Measurements from ENCODE around the gene SRSF2. TPM values are rescaled to one million over a fixed set of nuclear protein-coding genes. Genes with fewer than 3 reads are reported as not detected.
A peak's percentile ranks its signal among the peaks of the same experiment; 100 is the strongest.
"Not testable (repeated sequence)": the region's sequence is repeated elsewhere in the genome, so short reads cannot be mapped to it uniquely, and the experiment has no call there.

Gene SRSF2
- total RNA-seq, 2 experiments from 2014 or later = 299 TPM

GRCh38 chr17:76718516-76718915 lies 18.6 kb downstream of the SRSF2 start:
- no peaks in the 10 kb centered on the region for H3K9me3 Mint-ChIP-seq
- H3K27ac Mint-ChIP-seq = no peak overlapping the region
- POLR2A ChIA-PET = no interaction called here
- CTCF ChIA-PET = interaction anchor here (0.9 to 2.6 kb wide), 4 partner anchors 9 to 196 kb away, joined by 3 to 11 read pairs (median 4); no protein-coding TSS in a partner anchor
- intact Hi-C loops (cut with micrococcal nuclease) = no loop called here
- peaks cover 34% of the 10 kb centered on the region for H3K4me1 Mint-ChIP-seq (ENCODE audit: low read depth)
- H3K36me3 Mint-ChIP-seq = peaks cover 64% of the 10 kb centered on the region
- H3K4me3 Mint-ChIP-seq = no peak overlapping the region
- no peak for DNase-seq
- H3K27me3 Mint-ChIP-seq = no peaks in the 10 kb centered on the region

DNA sequence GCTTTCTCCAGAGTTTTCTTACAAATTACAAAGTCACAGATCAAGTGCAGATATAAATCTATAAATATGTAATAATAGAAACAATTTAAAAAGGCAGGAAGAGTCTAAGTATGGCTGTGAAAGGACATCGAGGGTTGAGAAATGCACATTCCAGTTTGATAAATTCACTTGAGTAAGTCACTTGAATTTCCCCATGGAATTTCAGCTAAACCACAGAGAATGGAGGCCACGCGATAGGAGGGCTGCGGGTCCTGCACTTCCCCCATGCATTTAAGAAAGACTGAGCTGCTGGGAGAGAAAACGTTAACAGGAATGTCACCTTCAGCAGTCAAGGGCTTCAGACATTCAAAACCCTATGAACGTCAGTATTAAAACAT lies 20.3 kb downstream of the SRSF2 start:
- H3K27ac Mint-ChIP-seq = no peak overlapping the region

DNA sequence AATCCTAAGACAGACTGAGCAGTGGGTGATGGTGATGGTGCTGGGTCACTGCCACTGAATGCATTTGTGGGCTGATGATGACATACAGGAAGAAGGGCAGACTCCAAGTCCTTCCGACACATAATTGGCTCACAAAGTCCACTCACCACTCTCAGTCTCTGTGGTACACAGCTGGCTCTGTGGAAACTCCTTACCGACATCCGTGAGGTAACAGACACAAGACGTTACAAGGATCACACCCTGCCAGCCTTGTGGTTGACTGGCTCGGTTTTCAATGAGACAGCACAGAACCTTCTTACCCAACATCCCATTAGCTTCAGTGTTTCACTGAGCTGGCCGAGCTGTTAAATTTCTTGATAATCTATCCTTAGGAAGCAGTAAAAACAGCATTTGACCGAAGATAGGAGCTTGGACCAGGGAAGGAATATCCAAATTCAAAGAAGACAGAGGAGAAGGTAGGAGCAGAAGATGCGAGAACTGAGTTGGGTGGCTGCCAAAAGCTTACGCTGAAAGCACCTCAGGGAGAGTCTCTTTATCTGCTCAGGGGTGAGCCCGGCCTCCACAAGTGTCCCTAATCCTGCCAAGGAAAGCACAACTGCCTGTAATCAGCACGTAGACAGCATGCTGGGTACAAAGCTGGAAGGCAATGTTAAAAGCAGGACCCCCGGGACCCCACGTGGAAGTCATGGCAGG lies 20.8 kb downstream of the SRSF2 start:
- peak overlapping the region; percentile 71 for H3K27ac Mint-ChIP-seq
- intact Hi-C loops (cut with micrococcal nuclease) = no loop called here
- ChIA-PET CTCF (interaction anchor here (0.9 to 3.9 kb wide), 5 partner anchors 8 to 193 kb away, joined by 3 to 16 read pairs (median 9); partner anchors contain the start of genes JMJD6 and METTL23), POLR2A (interaction anchor here (2.1 kb wide), 1 partner anchor 9 kb away, joined by 13 read pairs; the partner anchor contains the start of genes JMJD6 and METTL23)
- H3K9me3 Mint-ChIP-seq = no peaks in the 10 kb centered on the region
- DNase-seq = peak; percentile 64
- H3K36me3 Mint-ChIP-seq = peaks cover 51% of the 10 kb centered on the region
- H3K4me1 Mint-ChIP-seq (ENCODE audit: low read depth) = peaks cover 26% of the 10 kb centered on the region
- H3K27me3 Mint-ChIP-seq = no peaks in the 10 kb centered on the region
- H3K4me3 Mint-ChIP-seq = no peak overlapping the region

More for the DNA sequence above, 20.3 kb downstream of the SRSF2 start:
- intact Hi-C loops (cut with micrococcal nuclease) = no loop called here
- no peak overlapping the region for H3K4me3 Mint-ChIP-seq
- no peaks in the 10 kb centered on the region for H3K27me3 Mint-ChIP-seq
- peaks cover 27% of the 10 kb centered on the region for H3K4me1 Mint-ChIP-seq (ENCODE audit: low read depth)
- no peaks in the 10 kb centered on the region for H3K9me3 Mint-ChIP-seq
- POLR2A ChIA-PET = interaction anchor here (2.1 kb wide), 1 partner anchor 9 kb away, joined by 13 read pairs; the partner anchor contains the start of genes JMJD6 and METTL23
- H3K36me3 Mint-ChIP-seq = peaks cover 55% of the 10 kb centered on the region
- CTCF ChIA-PET = interaction anchor here (0.9 to 3.9 kb wide), 6 partner anchors 9 to 194 kb away, joined by 3 to 16 read pairs (median 6); partner anchors contain the start of genes JMJD6 and METTL23
- no peak for DNase-seq

DNA sequence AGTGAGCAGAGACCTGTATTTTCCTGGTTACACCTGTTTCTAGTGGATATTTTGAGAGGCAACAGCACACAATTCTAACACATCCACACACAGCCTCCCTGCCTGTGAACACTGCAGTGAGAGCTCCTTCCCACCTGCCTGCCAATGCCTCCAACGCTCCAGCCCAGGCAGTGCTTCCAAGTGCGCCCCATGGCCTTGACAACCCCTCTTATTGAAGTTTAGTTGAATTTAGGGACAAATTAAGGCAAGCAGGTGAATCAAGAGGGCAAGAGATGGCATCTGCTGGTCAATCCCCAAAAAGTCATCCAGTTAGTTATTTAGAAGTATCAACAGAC lies 21.7 kb downstream of the SRSF2 start:
- ChIA-PET CTCF (interaction anchor here (0.6 to 3.9 kb wide), 8 partner anchors 9 to 192 kb away, joined by 3 to 21 read pairs (median 8); partner anchors contain the start of gene JMJD6), POLR2A (interaction anchor here (2.1 kb wide), 1 partner anchor 10 kb away, joined by 13 read pairs; the partner anchor contains the start of genes JMJD6 and METTL23)
- no peaks in the 10 kb centered on the region for H3K9me3 Mint-ChIP-seq
- H3K4me1 Mint-ChIP-seq (ENCODE audit: low read depth) = peaks cover 29% of the 10 kb centered on the region
- no peak overlapping the region for H3K27ac Mint-ChIP-seq
- intact Hi-C loops (cut with micrococcal nuclease) = loop anchor here (2.0 kb wide), 1 partner anchor 45 kb away; no protein-coding TSS in a partner anchor
- no peak overlapping the region for H3K4me3 Mint-ChIP-seq
- DNase-seq = no peak
- H3K36me3 Mint-ChIP-seq = peaks cover 45% of the 10 kb centered on the region
- no peaks in the 10 kb centered on the region for H3K27me3 Mint-ChIP-seq

DNA sequence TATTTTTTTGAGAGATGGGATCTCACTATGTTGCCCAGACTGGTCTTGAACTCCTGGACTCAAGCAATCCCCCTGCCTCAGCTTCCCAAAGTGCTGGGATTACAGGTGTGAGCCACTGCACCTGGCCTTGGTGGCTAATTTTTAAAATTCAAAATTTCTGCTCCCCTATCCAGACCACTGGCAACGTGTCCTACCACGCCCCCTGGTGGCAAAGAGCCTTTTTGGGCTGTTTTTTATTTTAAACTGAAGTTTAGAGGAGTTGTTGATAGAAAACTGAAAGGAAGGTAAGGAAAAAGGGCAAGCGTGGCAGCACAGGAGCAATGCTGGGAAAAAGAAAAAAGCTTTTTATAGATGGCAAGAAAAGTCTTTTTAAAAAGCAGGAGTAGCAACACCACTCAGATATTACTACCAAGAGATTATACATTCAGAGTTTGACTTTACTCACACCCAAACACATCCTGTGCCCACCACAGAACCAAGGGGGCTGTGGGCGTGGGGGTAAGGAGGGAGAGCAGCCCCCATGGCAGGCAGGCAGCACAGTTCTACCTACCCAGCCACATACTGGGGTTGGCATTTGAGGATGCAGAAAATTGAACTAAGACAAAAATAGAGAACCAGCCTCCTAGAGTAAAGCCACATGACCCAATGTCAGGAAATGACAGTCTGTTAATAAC lies 22.2 kb downstream of the SRSF2 start:
- Mint-ChIP-seq H3K9me3 (no peaks in the 10 kb centered on the region), H3K36me3 (peaks cover 42% of the 10 kb centered on the region), H3K27ac (peak overlapping the region; percentile 24), H3K4me1 (ENCODE audit: low read depth) (peaks cover 29% of the 10 kb centered on the region), H3K27me3 (no peaks in the 10 kb centered on the region), H3K4me3 (no peak overlapping the region)
- CTCF ChIA-PET = interaction anchor here (0.6 to 3.9 kb wide), 13 partner anchors 9 to 192 kb away, joined by 3 to 21 read pairs (median 6); partner anchors contain the start of gene JMJD6
- intact Hi-C loops (cut with micrococcal nuclease) = loop anchor here (2.0 kb wide), 1 partner anchor 44 kb away; no protein-coding TSS in a partner anchor
- DNase-seq = peak; percentile 79
- POLR2A ChIA-PET = no interaction called here

DNA sequence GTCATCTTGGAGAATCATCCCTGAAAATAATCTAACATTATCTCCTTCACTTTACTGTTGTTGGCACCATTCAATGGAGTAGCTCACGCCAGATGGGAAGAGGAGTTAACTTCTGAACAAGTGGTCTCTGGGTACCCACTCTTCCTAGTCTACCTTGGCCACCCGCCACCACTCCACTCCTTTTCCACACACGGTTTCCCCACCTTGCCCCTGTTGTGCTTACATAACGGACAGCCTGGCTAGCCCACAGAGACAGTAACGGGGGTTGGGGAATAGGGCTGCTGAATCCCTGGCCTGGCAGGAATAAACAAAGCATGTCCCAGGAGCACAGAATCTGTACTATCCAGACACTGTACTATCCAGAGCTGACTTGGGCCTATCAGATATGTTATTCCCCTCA lies 22.8 kb downstream of the SRSF2 start:
- DNase-seq = no peak
- H3K27ac Mint-ChIP-seq = no peak overlapping the region
- H3K27me3 Mint-ChIP-seq = no peaks in the 10 kb centered on the region
- no peak overlapping the region for H3K4me3 Mint-ChIP-seq
- CTCF ChIA-PET = interaction anchor here (0.6 to 3.9 kb wide), 17 partner anchors 10 to 191 kb away, joined by 3 to 21 read pairs (median 5); partner anchors contain the start of genes JMJD6 and MFSD11
- peaks cover 29% of the 10 kb centered on the region for H3K4me1 Mint-ChIP-seq (ENCODE audit: low read depth)
- POLR2A ChIA-PET = no interaction called here
- H3K36me3 Mint-ChIP-seq = peaks cover 38% of the 10 kb centered on the region
- no peaks in the 10 kb centered on the region for H3K9me3 Mint-ChIP-seq
- intact Hi-C loops (cut with micrococcal nuclease) = loop anchor here (2.0 kb wide), 1 partner anchor 44 kb away; no protein-coding TSS in a partner anchor

DNA sequence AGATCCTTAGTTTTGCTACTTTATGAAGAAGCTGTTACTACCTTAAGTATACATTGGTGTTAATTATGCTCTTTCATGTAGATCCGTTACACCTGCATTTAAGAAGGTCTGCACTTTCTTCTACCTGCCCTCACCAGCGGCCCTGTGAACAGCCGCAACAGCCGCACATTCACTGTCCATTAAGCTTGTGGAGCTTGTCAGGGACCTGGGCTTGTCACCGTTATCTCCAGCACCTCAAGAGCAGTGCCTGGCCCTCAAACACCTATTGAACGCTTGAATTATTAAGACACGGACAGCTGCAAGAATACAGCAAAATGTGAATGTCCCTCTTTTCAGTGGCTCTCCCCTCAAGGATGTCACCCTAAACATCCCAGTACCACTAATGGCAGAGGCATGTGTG lies 23.4 kb downstream of the SRSF2 start:
- ChIA-PET POLR2A (interaction anchor here (1.2 to 1.3 kb wide), 2 partner anchors 10 to 24 kb away, joined by 3 read pairs; partner anchors contain the start of gene MFSD11), CTCF (interaction anchor here (0.8 to 3.9 kb wide), 14 partner anchors 10 to 191 kb away, joined by 3 to 21 read pairs (median 6); partner anchors contain the start of genes JMJD6 and MFSD11)
- Mint-ChIP-seq H3K27ac (no peak overlapping the region), H3K4me3 (no peak overlapping the region), H3K27me3 (no peaks in the 10 kb centered on the region), H3K9me3 (no peaks in the 10 kb centered on the region), H3K36me3 (peaks cover 35% of the 10 kb centered on the region), H3K4me1 (ENCODE audit: low read depth) (peaks cover 29% of the 10 kb centered on the region)
- no peak for DNase-seq
- intact Hi-C loops (cut with micrococcal nuclease) = loop anchor here (2.0 kb wide), 1 partner anchor 43 kb away; no protein-coding TSS in a partner anchor

- ChIA-PET CTCF (interaction anchor here (0.6 to 1.7 kb wide), 2 partner anchors 13 to 88 kb away, joined by 3 to 5 read pairs; no protein-coding TSS in a partner anchor), POLR2A (interaction anchor here (0.9 kb wide), 1 partner anchor 11 kb away, joined by 3 read pairs; no protein-coding TSS in a partner anchor)
- H3K27me3 Mint-ChIP-seq; H3K4me3 Mint-ChIP-seq; DNase-seq; H3K27ac Mint-ChIP-seq; intact Hi-C loops (cut with micrococcal nuclease); H3K9me3 Mint-ChIP-seq: not testable (repeated sequence)
- H3K36me3 Mint-ChIP-seq = peaks cover 27% of the 10 kb centered on the region
- peaks cover 29% of the 10 kb centered on the region for H3K4me1 Mint-ChIP-seq (ENCODE audit: low read depth)
These were observed 24.8 kb downstream of the SRSF2 start for GRCh38 chr17:76712321-76712720.

DNA sequence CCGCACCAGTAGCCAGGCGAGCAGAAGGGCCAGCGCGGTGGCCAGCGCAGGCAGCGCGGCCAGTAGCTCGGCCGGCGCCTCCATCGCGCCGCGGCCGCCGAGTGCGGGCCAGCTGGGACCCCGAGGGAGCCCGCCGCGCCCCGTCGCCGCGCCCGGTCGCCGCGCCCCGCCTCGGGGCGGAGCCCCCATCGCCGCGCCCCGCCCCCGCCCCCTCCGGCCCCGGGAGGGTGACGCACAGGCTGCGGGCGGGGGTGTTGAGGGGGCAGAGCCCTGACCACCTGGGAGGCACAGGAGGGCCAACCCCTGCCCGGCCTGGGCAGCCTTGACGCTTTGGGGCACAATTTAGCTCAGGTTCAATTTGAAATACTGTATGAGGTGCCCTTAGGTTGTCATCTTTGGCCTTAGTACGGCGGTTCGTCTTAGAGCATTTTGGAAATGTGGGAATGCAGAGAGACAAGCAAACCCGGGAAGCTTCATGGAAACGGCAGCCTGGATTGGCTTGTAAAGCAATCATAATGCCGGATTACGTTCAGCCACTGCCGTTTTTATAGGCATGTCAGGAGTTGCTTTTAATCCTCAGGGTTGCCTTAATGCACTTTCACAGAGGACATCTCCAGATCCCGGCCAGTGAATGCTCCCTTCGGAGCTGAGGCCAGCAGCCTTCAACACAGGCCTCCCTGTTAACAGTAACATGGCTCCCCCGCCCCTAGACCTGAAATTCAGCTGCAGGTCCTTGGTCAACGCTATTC lies 26.1 kb downstream of the SRSF2 start, which contains the start of gene MXRA7:
Gene MXRA7, minus strand, starts transcription at position 103 of the 749 bp plus-strand sequence. Its CDS starts 19 bp downstream, at position 84.
- Mint-ChIP-seq H3K36me3 (peaks cover 15% of the 10 kb centered on the region), H3K4me3 (peak within 1 kb of the TSS; percentile 62), H3K9me3 (no peaks in the 10 kb centered on the region), H3K27me3 (no peaks in the 10 kb centered on the region), H3K4me1 (ENCODE audit: low read depth) (peaks cover 20% of the 10 kb centered on the region), H3K27ac (no peak within 1 kb of the TSS)
- intact Hi-C loops (cut with micrococcal nuclease) = no loop called here
- ChIA-PET POLR2A (no interaction called here), CTCF (interaction anchor here (1.7 kb wide), 1 partner anchor 87 kb away, joined by 5 read pairs; no protein-coding TSS in a partner anchor)
- peak; percentile 71 for DNase-seq

GRCh38 chr17:76709951-76710862 lies 26.9 kb downstream of the SRSF2 start:
- H3K27ac Mint-ChIP-seq; CTCF ChIA-PET; intact Hi-C loops (cut with micrococcal nuclease); H3K27me3 Mint-ChIP-seq; H3K9me3 Mint-ChIP-seq: not testable (repeated sequence)
- Mint-ChIP-seq H3K4me1 (ENCODE audit: low read depth) (peaks cover 12% of the 10 kb centered on the region), H3K36me3 (peaks cover 12% of the 10 kb centered on the region), H3K4me3 (peak overlapping the region; percentile 61)
- DNase-seq = peak; percentile 25
- POLR2A ChIA-PET = interaction anchor here (1.1 kb wide), 1 partner anchor 150 kb away, joined by 5 read pairs; no protein-coding TSS in a partner anchor

Measured in activated CD4-positive, alpha-beta memory T cell treated with anti-CD3 and anti-CD28 coated beads for 36 hours (primary cell).